K562 (cell line): ENCODE data around the gene AHNAK. TPM values are rescaled to one million over a fixed set of nuclear protein-coding genes. Genes with fewer than 3 reads are reported as not detected.
A peak's percentile ranks its signal among the peaks of the same experiment; 100 is the strongest.

Experiments
- ATAC-seq: fragments of 200-7000 bp; cut with Tn5 transposase; 3 replicates; pipeline ENCODE4 v1.9.1; 2020; ENCODE audit warnings: moderate library complexity
- BruUV-seq: library from RNA; stranded (reverse); fragments of 400-500 nt; replicated peaks from 2 replicates; lab custom pipeline; 2021; lab: Mats Ljungman, UMichigan
- CTCF ChIA-PET: fragments of 300-600 bp; formaldehyde crosslinking; extraction: SDS; loops from one replicate; lab custom pipeline; 2021; ENCODE audit warnings: low intra/inter-chr PET ratio; lab: Yijun Ruan, JAX
- POLR2A ChIA-PET: fragments of 300-600, 350-650 bp; sonication (Branson Sonifier 250); formaldehyde crosslinking; extraction: SDS; loops from one replicate; lab custom pipeline; 2021; ENCODE audit warnings: antibody characterized with exemption, inconsistent platforms; lab: Yijun Ruan, JAX
- DNase-seq, 4 experiments: peaks; one replicate each; pipeline versions ENCODE4 v3.0.0 to v3.0.0-alpha.2; 2011 to 2018; ENCODE audit warnings: low spot score in 3 of 4, mixed read lengths in 3 of 4; ENCODE audit errors: extremely low read depth in 1 of 4
- FAIRE-seq: peaks from 2 replicates; lab custom pipeline; 2011; peaks lifted over from hg19 to GRCh38; lab: Jason Lieb, UNC
- H2AFZ ChIP-seq: 2 replicates; pipeline ENCODE4 v1.6.0; 2011; ENCODE audit warnings: low read depth, low read length, control low read depth, inconsistent platforms
- H3K27ac ChIP-seq: fragments of 200-600 bp; 3 replicates; pipeline ENCODE4 v1.8.0; 2011; ENCODE audit warnings: low read depth, mild to moderate bottlenecking, control low read depth, inconsistent platforms, low read length, moderate library complexity, mixed read lengths; ENCODE audit errors: extremely low read depth
- H3K27me3 ChIP-seq, 2 experiments: fragments of 300-600 bp in 1 of 2; 2 replicates in 1 of 2; 3 replicates in 1 of 2; pipeline versions ENCODE4 v1.6.0 to v1.8.0; 2011; ENCODE audit warnings: inconsistent platforms in 2 of 2, low read length in 2 of 2, mild to moderate bottlenecking in 1 of 2, mixed read lengths in 1 of 2, moderate library complexity in 1 of 2; ENCODE audit not compliant: control insufficient read depth in 2 of 2, insufficient read depth in 2 of 2
- H3K36me3 ChIP-seq: fragments of 300-600 bp; 3 replicates; pipeline ENCODE4 v1.8.0; 2011; ENCODE audit warnings: mild to moderate bottlenecking, low read length, inconsistent platforms; ENCODE audit not compliant: control insufficient read depth, insufficient read depth
- H3K4me1 ChIP-seq, 2 experiments: fragments of 200-600 bp in 1 of 2; replicated peaks in 1 of 2; 2 replicates in 1 of 2; 3 replicates in 1 of 2; pipeline versions ENCODE4 v1.5.1 to v1.8.0; 2011; ENCODE audit warnings: inconsistent platforms in 2 of 2, low read length in 2 of 2, mild to moderate bottlenecking in 1 of 2, mixed read lengths in 1 of 2, moderate library complexity in 1 of 2; ENCODE audit not compliant: control insufficient read depth in 2 of 2, insufficient read depth in 2 of 2
- H3K4me2 ChIP-seq: 2 replicates; pipeline ENCODE4 v1.6.1; 2011; ENCODE audit warnings: low read length, control low read depth, inconsistent platforms, mixed read lengths; ENCODE audit not compliant: insufficient read depth
- H3K4me3 ChIP-seq: fragments of 200-600 bp; sonication (generic), shearing (Covaris generic); 2 replicates; pipeline ENCODE4 v1.5.1; 2016; ENCODE audit warnings: control low read depth, inconsistent platforms
- H3K79me2 ChIP-seq: fragments of 200-600 bp; 3 replicates; pipeline ENCODE4 v1.8.0; 2011; ENCODE audit warnings: low read length, inconsistent platforms; ENCODE audit not compliant: control insufficient read depth, insufficient read depth
- H3K9ac ChIP-seq, 2 experiments: 2 replicates each; pipeline versions ENCODE4 v1.6.0 to v1.6.1; 2011; ENCODE audit warnings: low read depth in 2 of 2, low read length in 2 of 2, control low read depth in 1 of 2, inconsistent platforms in 1 of 2, mild to moderate bottlenecking in 1 of 2, mixed read lengths in 1 of 2; ENCODE audit not compliant: insufficient read depth in 1 of 2
- H3K9me1 ChIP-seq: one replicate; pipeline ENCODE4 v1.6.0; 2011; ENCODE audit warnings: inconsistent platforms, mild to moderate bottlenecking, low read length, moderate library complexity; ENCODE audit not compliant: control insufficient read depth, insufficient read depth
- H3K9me3 ChIP-seq: replicated peaks from 2 replicates; pipeline ENCODE4 v1.5.1; 2011; ENCODE audit warnings: low read depth, low read length, inconsistent platforms; ENCODE audit not compliant: control insufficient read depth, insufficient read depth
- H4K20me1 ChIP-seq: replicated peaks from 2 replicates; pipeline ENCODE4 v1.6.1; 2011; ENCODE audit warnings: low read length, inconsistent platforms, mixed read lengths; ENCODE audit not compliant: control insufficient read depth, insufficient read depth
- CREB3 ChIP-seq: fragments of 450-650 bp; conservative IDR thresholded peaks from 2 replicates; pipeline ENCODE4 v1.6.1; 2016; ENCODE audit warnings: missing genetic modification characterization, low read depth, mild to moderate bottlenecking, missing compliant biosample characterization, moderate library complexity
- DPF2 ChIP-seq: fragments of 450-650 bp; IDR thresholded peaks from 2 replicates; pipeline ENCODE4 v1.6.1; 2016
- GTF2F1 ChIP-seq: IDR thresholded peaks from 2 replicates; pipeline ENCODE4 v1.6.1; 2011; ENCODE audit warnings: low read depth, low read length, improper control_type of control experiment
- ZNF280A ChIP-seq: fragments of 450-650 bp; IDR thresholded peaks from 2 replicates; pipeline ENCODE4 v1.6.1; 2018; ENCODE audit warnings: mild to moderate bottlenecking, low read depth; ENCODE audit not compliant: partially characterized antibody
- ZNF311 ChIP-seq: fragments of 250-450 bp; sonication (Bioruptor Pico); IDR thresholded peaks from 2 replicates; pipeline ENCODE4 v1.4.0; 2020; ENCODE audit warnings: mild to moderate bottlenecking, moderate library complexity
- ZNF436 ChIP-seq: fragments of 250-450, 450-650 bp; sonication (Bioruptor Pico); formaldehyde crosslinking; IDR thresholded peaks from 2 replicates; pipeline ENCODE4 v1.7.0; 2020; ENCODE audit warnings: mild to moderate bottlenecking
- WGBS: fragments of 100-300 bp; shearing (Covaris generic); methylation state at CpG from one replicate; pipeline ENCODE4 v1.1.6; 2016; ENCODE audit warnings: low coverage, mixed read lengths; ENCODE audit not compliant: insufficient coverage; ENCODE audit errors: missing lambda C conversion rate; 5-methylcytosine and 5-hydroxymethylcytosine counted together
- in situ Hi-C: fragments of 300-500 bp; cut with MboI; formaldehyde crosslinking; loops from 4 replicates; pipeline ENCODE4 v1.15.0; 2018; ENCODE audit warnings: inconsistent platforms, mixed read lengths
- intact Hi-C: fragments of 100-400 bp; cut with micrococcal nuclease; formaldehyde crosslinking; loops from 2 replicates; pipeline ENCODE4 v1.14.2; 2022
- polyA plus RNA-seq, 8 experiments: library from polyadenylated mRNA; depleted of rRNA in 4 of 8; stranded (reverse) in 5 of 8; unstranded in 3 of 8; fragments of >200 nt; fragmentation: Nextera tagmentation in 2 of 8; fragmentation: Illumina TruSeq in 1 of 8; extraction: Ambion mirVana in 2 of 8; extraction: Trizol in 1 of 8; gene quantifications; 2 replicates each; pipeline versions ENCODE4 v1.2.1 to v1.2.3, GENCODE V29; 2011 to 2014; ENCODE audit warnings: inconsistent platforms in 1 of 8, missing spikeins in 1 of 8
- total RNA-seq, 7 experiments: library from RNA; depleted of rRNA in 6 of 7; stranded (reverse); fragments of >200 nt in 6 of 7; fragmentation: Illumina TruSeq in 2 of 7; extraction: Trizol in 2 of 7; gene quantifications; 2 replicates each; pipeline versions ENCODE4 v1.2.1 to v1.2.3, GENCODE V29; 2011 to 2021; ENCODE audit warnings: low replicate concordance in 1 of 7
- TF ChIP-seq, protein P1 (sequence below), 3 experiments: IDR thresholded peaks in 2 of 3; conservative IDR thresholded peaks in 1 of 3; 2 replicates each; pipeline ENCODE4 v1.5.1; 2011 to 2012; ENCODE audit warnings: low read length in 3 of 3, mild to moderate bottlenecking in 3 of 3, control low read depth in 2 of 3, improper control_type of control experiment in 1 of 3, inconsistent platforms in 1 of 3, low read depth in 1 of 3, mixed read lengths in 1 of 3, moderate library complexity in 1 of 3; ENCODE audit not compliant: insufficient read depth in 2 of 3

Gene AHNAK
- total and polyA plus RNA-seq, 9 of the 15 experiments (the other 6 are each of a cell fraction or from before 2014, with no cell fraction given) = 1.5 to 89.7 (median 45.0) TPM

DNA sequence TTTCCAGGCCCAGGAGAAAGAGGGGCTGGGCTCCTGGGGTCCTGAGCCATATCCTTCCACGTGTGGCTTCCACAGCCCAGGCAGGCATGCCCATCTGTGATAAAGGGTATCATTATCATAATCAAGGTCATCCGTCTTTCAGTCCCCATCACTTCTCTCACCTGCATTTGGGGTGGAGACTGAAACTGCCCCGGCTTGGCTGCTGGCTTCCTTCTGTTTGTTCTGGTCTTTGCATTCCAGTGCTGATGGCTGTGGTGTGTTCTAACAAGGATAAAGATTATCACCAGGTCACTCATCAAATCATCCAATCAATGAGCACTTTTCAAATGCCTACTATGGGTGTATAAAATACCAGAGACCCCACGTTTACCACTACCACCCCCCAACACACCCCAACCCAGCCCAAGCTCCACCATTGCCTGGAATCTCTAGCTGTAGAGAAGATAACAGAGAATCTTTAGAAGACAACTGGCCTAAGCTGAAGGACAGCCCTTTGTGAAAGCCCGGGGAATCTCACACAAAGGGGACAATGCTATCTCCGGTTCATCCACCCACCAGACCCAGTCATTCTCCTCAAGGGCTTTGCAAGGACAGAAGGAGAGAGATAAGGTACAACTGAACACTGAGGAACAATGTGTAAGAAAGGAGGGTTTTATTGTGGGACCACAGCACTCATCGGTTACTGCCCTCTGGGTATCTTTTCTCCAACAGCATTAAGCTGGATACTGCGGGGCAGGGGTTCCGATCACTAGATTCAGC lies 54.9 kb downstream of the AHNAK start (continued):
- TF ChIP-seq, protein P1, sequence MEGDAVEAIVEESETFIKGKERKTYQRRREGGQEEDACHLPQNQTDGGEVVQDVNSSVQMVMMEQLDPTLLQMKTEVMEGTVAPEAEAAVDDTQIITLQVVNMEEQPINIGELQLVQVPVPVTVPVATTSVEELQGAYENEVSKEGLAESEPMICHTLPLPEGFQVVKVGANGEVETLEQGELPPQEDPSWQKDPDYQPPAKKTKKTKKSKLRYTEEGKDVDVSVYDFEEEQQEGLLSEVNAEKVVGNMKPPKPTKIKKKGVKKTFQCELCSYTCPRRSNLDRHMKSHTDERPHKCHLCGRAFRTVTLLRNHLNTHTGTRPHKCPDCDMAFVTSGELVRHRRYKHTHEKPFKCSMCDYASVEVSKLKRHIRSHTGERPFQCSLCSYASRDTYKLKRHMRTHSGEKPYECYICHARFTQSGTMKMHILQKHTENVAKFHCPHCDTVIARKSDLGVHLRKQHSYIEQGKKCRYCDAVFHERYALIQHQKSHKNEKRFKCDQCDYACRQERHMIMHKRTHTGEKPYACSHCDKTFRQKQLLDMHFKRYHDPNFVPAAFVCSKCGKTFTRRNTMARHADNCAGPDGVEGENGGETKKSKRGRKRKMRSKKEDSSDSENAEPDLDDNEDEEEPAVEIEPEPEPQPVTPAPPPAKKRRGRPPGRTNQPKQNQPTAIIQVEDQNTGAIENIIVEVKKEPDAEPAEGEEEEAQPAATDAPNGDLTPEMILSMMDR (IDR thresholded peaks at IDR 0.05 in 2 of 3, conservative IDR thresholded peaks at IDR 0.05 in 1 of 3; ENCODE audit: insufficient read depth in 2 of 3, low read depth in 1 of 3, low read length in 3 of 3) = no peak
- peak; percentile 33; the same call in 1 of the 2 replicates for TF ChIP-seq DPF2

- H3K9me1 ChIP-seq = no peaks in the 10 kb centered on the region
- FAIRE-seq (no peak), ATAC-seq (no peak), DNase-seq (no peak)
- peaks cover 0 to 16% of the 10 kb centered on the region in 2 experiments; a peak in 3 of 5 replicates for H3K4me1 ChIP-seq
- 77% methylated on average over 4 of the region's 4 CpGs for WGBS
- H2AFZ ChIP-seq = no peak overlapping the region
- no peaks in the 10 kb centered on the region for H3K27me3 ChIP-seq
- no peaks in the 10 kb centered on the region for H3K79me2 ChIP-seq
- no peak overlapping the region for H3K27ac ChIP-seq
- no peak overlapping the region for H3K9ac ChIP-seq
- intact Hi-C loops = no loop called here
- H3K4me3 ChIP-seq = no peak overlapping the region
- ChIA-PET CTCF (no interaction called here), POLR2A (interaction anchor here (0.5 to 1.0 kb wide), 2 partner anchors 13 to 38 kb away, joined by 3 to 5 read pairs; no protein-coding TSS in a partner anchor)
- H3K4me2 ChIP-seq = no peak overlapping the region
- no peaks in the 10 kb centered on the region for H4K20me1 ChIP-seq
- H3K36me3 ChIP-seq = no peaks in the 10 kb centered on the region
- BruUV-seq = no TSS peak
- H3K9me3 ChIP-seq = no peaks in the 10 kb centered on the region
- in situ Hi-C loops = no loop called here
- TF ChIP-seq ZNF311 (CRISPR knock-in tag) (no peak), ZNF280A (no peak), ZNF436 (no peak), GTF2F1 (no peak), CREB3 (tag) (no peak)
Measured at GRCh38 chr11:62489204-62489603, 57.4 kb downstream of the AHNAK start.
